Astrocyte (in vitro differentiated cells and primary cell): ENCODE results near the gene ECE2. TPM values are rescaled to one million over a fixed set of nuclear protein-coding genes. Genes with fewer than 3 reads are reported as not detected.

Experiments
- DNase-seq: peaks from one replicate; pipeline ENCODE4 v3.0.0-alpha.2; 2010; ENCODE audit warnings: low read depth
- FAIRE-seq: peaks from 2 replicates; lab custom pipeline; 2011; peaks lifted over from hg19 to GRCh38; lab: Jason Lieb, UNC
- H2AFZ ChIP-seq: 2 replicates; pipeline ENCODE4 v1.6.0; 2012; ENCODE audit warnings: low read depth, low read length, inconsistent platforms
- H3K27ac ChIP-seq: 2 replicates; pipeline ENCODE4 v1.5.1; 2011; ENCODE audit warnings: low read depth, low read length, inconsistent platforms
- H3K27me3 ChIP-seq: 2 replicates; pipeline ENCODE4 v1.6.0; 2011; ENCODE audit warnings: low read length, inconsistent platforms; ENCODE audit not compliant: insufficient read depth
- H3K36me3 ChIP-seq: 2 replicates; pipeline ENCODE4 v1.5.1; 2011; ENCODE audit warnings: low read length, inconsistent platforms; ENCODE audit not compliant: insufficient read depth
- H3K4me1 ChIP-seq: 2 replicates; pipeline ENCODE4 v1.5.1; 2011; ENCODE audit warnings: low read length, inconsistent platforms; ENCODE audit not compliant: insufficient read depth
- H3K4me2 ChIP-seq: 2 replicates; pipeline ENCODE4 v1.6.0; 2012; ENCODE audit warnings: low read length, inconsistent platforms
- H3K4me3 ChIP-seq: 2 replicates; pipeline ENCODE4 v1.5.1; 2011; ENCODE audit warnings: low read depth, mild to moderate bottlenecking, low read length, inconsistent platforms; ENCODE audit not compliant: insufficient read depth
- H3K79me2 ChIP-seq: 2 replicates; pipeline ENCODE4 v1.6.0; 2012; ENCODE audit warnings: mild to moderate bottlenecking, low read length, inconsistent platforms; ENCODE audit not compliant: insufficient read depth
- H3K9ac ChIP-seq: 2 replicates; pipeline ENCODE4 v1.6.0; 2012; ENCODE audit warnings: mild to moderate bottlenecking, low read length, inconsistent platforms
- H3K9me3 ChIP-seq: 2 replicates; pipeline ENCODE4 v1.5.1; 2012; ENCODE audit warnings: low read depth, mild to moderate bottlenecking, low read length, inconsistent platforms; ENCODE audit not compliant: insufficient read depth
- H4K20me1 ChIP-seq: 2 replicates; pipeline ENCODE4 v1.6.0; 2012; ENCODE audit warnings: low read length, inconsistent platforms; ENCODE audit not compliant: insufficient read depth
- H3K27ac Mint-ChIP-seq: one replicate; pipeline ENCODE4 v1.8.0; 2021; ENCODE audit warnings: mild to moderate bottlenecking, mixed read lengths; ENCODE audit not compliant: unreplicated experiment
- H3K27me3 Mint-ChIP-seq: one replicate; pipeline ENCODE4 v1.8.0; 2021; ENCODE audit warnings: low read depth, mixed read lengths; ENCODE audit not compliant: unreplicated experiment
- H3K36me3 Mint-ChIP-seq: one replicate; pipeline ENCODE4 v1.8.0; 2021; ENCODE audit warnings: low read depth, mixed read lengths; ENCODE audit not compliant: unreplicated experiment
- H3K4me1 Mint-ChIP-seq: one replicate; pipeline ENCODE4 v1.8.0; 2021; ENCODE audit warnings: low read depth, mixed read lengths; ENCODE audit not compliant: unreplicated experiment
- H3K4me3 Mint-ChIP-seq: one replicate; pipeline ENCODE4 v1.8.0; 2021; ENCODE audit warnings: mild to moderate bottlenecking, moderate library complexity, mixed read lengths; ENCODE audit not compliant: unreplicated experiment
- H3K9me3 Mint-ChIP-seq: one replicate; pipeline ENCODE4 v1.8.0; 2021; ENCODE audit warnings: mild to moderate bottlenecking, mixed read lengths; ENCODE audit not compliant: unreplicated experiment
- CTCF ChIP-seq: IDR thresholded peaks from 2 replicates; pipeline ENCODE4 v1.5.1; 2011; ENCODE audit warnings: low read depth, mild to moderate bottlenecking, inconsistent platforms, low read length, moderate library complexity; ENCODE audit not compliant: insufficient read depth
- EZH2 ChIP-seq: IDR thresholded peaks from 2 replicates; pipeline ENCODE4 v1.6.1; 2012; ENCODE audit warnings: mild to moderate bottlenecking, low read length, inconsistent platforms; ENCODE audit not compliant: insufficient read depth
- total RNA-seq: library from RNA; stranded (reverse); gene quantifications from 2 replicates; pipeline ENCODE4 v1.2.1, GENCODE V29; 2021

ECE2 gene
- total RNA-seq, 1 donor from 2014 or later, result not detected

GRCh38 chr3:184335661-184336546, 60.1 kb downstream of the ECE2 start:
- H2AFZ ChIP-seq, result no peak overlapping the region
- H3K4me1 ChIP-seq, result peaks cover 85% of the 10 kb centered on the region
- TF ChIP-seq EZH2, result no peak
- TF ChIP-seq CTCF, result no peak
- FAIRE-seq, result no peak
- peaks cover 70% of the 10 kb centered on the region for H3K4me1 Mint-ChIP-seq
- H3K9me3 Mint-ChIP-seq, result no peaks in the 10 kb centered on the region
- H3K9me3 ChIP-seq, result no peaks in the 10 kb centered on the region
- H3K27me3 ChIP-seq, result no peaks in the 10 kb centered on the region
- peak; percentile 61 for DNase-seq
- peaks cover 49% of the 10 kb centered on the region for H3K79me2 ChIP-seq
- peak overlapping the region; percentile 62 for H3K4me3 ChIP-seq
- H3K27me3 Mint-ChIP-seq, result no peaks in the 10 kb centered on the region
- H4K20me1 ChIP-seq, result peaks cover 61% of the 10 kb centered on the region
- H3K4me3 Mint-ChIP-seq, result peak overlapping the region; percentile 86
- H3K27ac ChIP-seq, result peak overlapping the region; percentile 96
- peak overlapping the region; percentile 92 for H3K27ac Mint-ChIP-seq
- H3K36me3 Mint-ChIP-seq, result peaks cover 26% of the 10 kb centered on the region
- peaks cover 35% of the 10 kb centered on the region for H3K36me3 ChIP-seq
- peak overlapping the region; percentile 89 for H3K4me2 ChIP-seq
- H3K9ac ChIP-seq, result peak overlapping the region; percentile 84

GRCh38 chr3:184336547-184337398, 61.0 kb downstream of the ECE2 start:
- Histone ChIP-seq H3K9me3 (no peaks in the 10 kb centered on the region), H3K36me3 (peaks cover 27% of the 10 kb centered on the region), H4K20me1 (peaks cover 60% of the 10 kb centered on the region), H3K4me1 (peaks cover 78% of the 10 kb centered on the region), H3K27me3 (no peaks in the 10 kb centered on the region), H3K79me2 (peaks cover 44% of the 10 kb centered on the region), H3K27ac (peak overlapping the region; percentile 96), H3K4me2 (peak overlapping the region; percentile 89), H3K9ac (peak overlapping the region; percentile 84), H3K4me3 (peak overlapping the region; percentile 62), H2AFZ (no peak overlapping the region)
- Mint-ChIP-seq H3K27ac (peak overlapping the region; percentile 91), H3K27me3 (no peaks in the 10 kb centered on the region), H3K36me3 (peaks cover 26% of the 10 kb centered on the region), H3K9me3 (no peaks in the 10 kb centered on the region), H3K4me1 (peaks cover 71% of the 10 kb centered on the region), H3K4me3 (peak overlapping the region; percentile 86)
- DNase-seq, result peak; percentile 62
- peak; percentile 80 for FAIRE-seq
- TF ChIP-seq EZH2, result no peak
- TF ChIP-seq CTCF, result no peak
